K562 (cell line): ENCODE measurements around the gene SLC1A4. TPM values are rescaled to one million over a fixed set of nuclear protein-coding genes. Genes with fewer than 3 reads are reported as not detected.

ENCODE experiments used
- ARNT ChIP-seq, 2 experiments: fragments of 450-650 bp; IDR thresholded peaks; 2 replicates each; pipeline ENCODE4 v1.6.1; 2016; ENCODE audit warnings: mild to moderate bottlenecking in 1 of 2
- BCLAF1 ChIP-seq, 2 experiments: fragments of 450-650 bp in 1 of 2; IDR thresholded peaks; 2 replicates each; pipeline ENCODE4 v1.6.1; 2011 to 2017; ENCODE audit warnings: low read depth in 2 of 2, antibody characterized with exemption in 1 of 2, borderline replicate concordance in 1 of 2, low read length in 1 of 2, mild to moderate bottlenecking in 1 of 2, mixed read lengths in 1 of 2; ENCODE audit not compliant: control insufficient read depth in 1 of 2
- E2F3 ChIP-seq: fragments of 250-450 bp; sonication (Bioruptor Pico); IDR thresholded peaks from 2 replicates; pipeline ENCODE4 v1.4.0; 2020; ENCODE audit warnings: mild to moderate bottlenecking
- HNRNPK ChIP-seq: fragments of 200-400 bp; formaldehyde crosslinking; IDR thresholded peaks from one replicate; pipeline ENCODE4 v1.6.1; 2018; ENCODE audit warnings: mild to moderate bottlenecking, low read depth, low read length; ENCODE audit not compliant: poor library complexity, severe bottlenecking
- LCOR ChIP-seq: sonication (generic); formaldehyde crosslinking; IDR thresholded peaks from 2 replicates; pipeline ENCODE4 v1.8.0; 2022; ENCODE audit warnings: mild to moderate bottlenecking, missing genetic modification reagents
- MECOM ChIP-seq: fragments of 250-450 bp; sonication (Bioruptor Pico); IDR thresholded peaks from 2 replicates; pipeline ENCODE4 v1.8.0; 2022; ENCODE audit warnings: inconsistent platforms
- POU5F1 ChIP-seq: fragments of 150-350 bp; IDR thresholded peaks from 2 replicates; pipeline ENCODE4 v1.6.1; 2014; ENCODE audit warnings: borderline replicate concordance, low read length, low read depth, mild to moderate bottlenecking; ENCODE audit not compliant: partially characterized antibody
- PRPF4 ChIP-seq: fragments of 200-400 bp; formaldehyde crosslinking; IDR thresholded peaks from one replicate; pipeline ENCODE4 v1.6.1; 2017; ENCODE audit warnings: low read length, low read depth, mild to moderate bottlenecking; ENCODE audit not compliant: insufficient read depth, poor library complexity, severe bottlenecking
- RERE ChIP-seq: sonication (generic); formaldehyde crosslinking; IDR thresholded peaks from 2 replicates; pipeline ENCODE4 v1.8.0; 2023; ENCODE audit warnings: missing genetic modification reagents, mild to moderate bottlenecking, borderline replicate concordance
- SAFB ChIP-seq: fragments of 200-400 bp; formaldehyde crosslinking; IDR thresholded peaks from 2 replicates; pipeline ENCODE4 v1.6.1; 2017; ENCODE audit warnings: low read depth, low read length, borderline replicate concordance
- SIRT6 ChIP-seq: IDR thresholded peaks from one replicate; pipeline ENCODE4 v1.6.1; 2012; ENCODE audit warnings: low read depth, mild to moderate bottlenecking, control low read depth, inconsistent platforms, low read length, moderate library complexity
- STAT5A ChIP-seq: IDR thresholded peaks from 2 replicates; pipeline ENCODE4 v1.6.1; 2012; ENCODE audit warnings: low read length, inconsistent platforms, borderline replicate concordance
- TEAD1 ChIP-seq, 2 experiments: fragments of 450-650 bp in 1 of 2; sonication (generic) in 1 of 2; formaldehyde crosslinking; IDR thresholded peaks; 2 replicates each; pipeline versions ENCODE4 v1.4.0 to v1.8.0; 2020 to 2022; ENCODE audit warnings: mild to moderate bottlenecking in 2 of 2, missing genetic modification reagents in 1 of 2
- ZFP91 ChIP-seq: sonication (generic); formaldehyde crosslinking; IDR thresholded peaks from 2 replicates; pipeline ENCODE4 v1.8.0; 2022; ENCODE audit warnings: mild to moderate bottlenecking, missing genetic modification reagents
- ZNF76 ChIP-seq: fragments of 250-450 bp; sonication (Bioruptor Pico); IDR thresholded peaks from 2 replicates; pipeline ENCODE4 v1.4.0; 2020; ENCODE audit warnings: mild to moderate bottlenecking, moderate library complexity, borderline replicate concordance
- polyA plus RNA-seq, 8 experiments: library from polyadenylated mRNA; depleted of rRNA in 4 of 8; stranded (reverse) in 5 of 8; unstranded in 3 of 8; fragments of >200 nt; fragmentation: Nextera tagmentation in 2 of 8; fragmentation: Illumina TruSeq in 1 of 8; extraction: Ambion mirVana in 2 of 8; extraction: Trizol in 1 of 8; gene quantifications; 2 replicates each; pipeline versions ENCODE4 v1.2.1 to v1.2.3, GENCODE V29; 2011 to 2014; ENCODE audit warnings: inconsistent platforms in 1 of 8, missing spikeins in 1 of 8
- total RNA-seq, 7 experiments: library from RNA; depleted of rRNA in 6 of 7; stranded (reverse); fragments of >200 nt in 6 of 7; fragmentation: Illumina TruSeq in 2 of 7; extraction: Trizol in 2 of 7; gene quantifications; 2 replicates each; pipeline versions ENCODE4 v1.2.1 to v1.2.3, GENCODE V29; 2011 to 2021; ENCODE audit warnings: low replicate concordance in 1 of 7

The SLC1A4 gene
- total and polyA plus RNA-seq, 9 of the 15 experiments (the other 6 are each of a cell fraction or from before 2014, with no cell fraction given), result 4.4 to 24.0 (median 10.9) TPM

- 0 out of 2 replicates have a peak, but pooled peaks have one; percentile 49 for TF ChIP-seq RERE
- no peak for TF ChIP-seq ARNT (IDR thresholded peaks at IDR 0.05)
- TF ChIP-seq E2F3, result peak; percentile 64
- no peak for TF ChIP-seq HNRNPK
- peak; percentile 55; the same call in 1 of the 2 replicates for TF ChIP-seq STAT5A
- peak in 1 of 2 experiments; percentile 77; a peak in 2 of 4 replicates for TF ChIP-seq TEAD1 (CRISPR knock-in tag; IDR thresholded peaks at IDR 0.05)
- no peak for TF ChIP-seq ZFP91 (CRISPR knock-in tag)
- TF ChIP-seq POU5F1, result no peak
- no peak for TF ChIP-seq PRPF4
- no peak for TF ChIP-seq MECOM (CRISPR knock-in tag)
- no peak for TF ChIP-seq BCLAF1 (IDR thresholded peaks at IDR 0.05; ENCODE audit: borderline replicate concordance in 1 of 2, control insufficient read depth in 1 of 2, low read depth in 2 of 2, low read length in 1 of 2)
- peak; percentile 84; the same call in 1 of the 2 replicates for TF ChIP-seq LCOR (CRISPR knock-in tag)
- TF ChIP-seq SIRT6, result no peak
- TF ChIP-seq ZNF76 (CRISPR knock-in tag), result 0 out of 2 replicates have a peak, but pooled peaks have one; percentile 68
- no peak; the same call in 1 of the 2 replicates for TF ChIP-seq SAFB
Measured at GRCh38 chr2:65056215-65057053, 67.2 kb downstream of the SLC1A4 start, which contains the start of gene CEP68 (continued).
